ENCODE measurements around the gene CCDC83. TPM values are rescaled to one million over a fixed set of nuclear protein-coding genes. Genes with fewer than 3 reads are reported as not detected.
"Not testable (repeated sequence)": the region's sequence is repeated elsewhere in the genome, so short reads cannot be mapped to it uniquely, and the experiment has no call there.

CCDC83 gene
- polyA plus RNA-seq, 3 donors from 2014 or later = not detected

DNA sequence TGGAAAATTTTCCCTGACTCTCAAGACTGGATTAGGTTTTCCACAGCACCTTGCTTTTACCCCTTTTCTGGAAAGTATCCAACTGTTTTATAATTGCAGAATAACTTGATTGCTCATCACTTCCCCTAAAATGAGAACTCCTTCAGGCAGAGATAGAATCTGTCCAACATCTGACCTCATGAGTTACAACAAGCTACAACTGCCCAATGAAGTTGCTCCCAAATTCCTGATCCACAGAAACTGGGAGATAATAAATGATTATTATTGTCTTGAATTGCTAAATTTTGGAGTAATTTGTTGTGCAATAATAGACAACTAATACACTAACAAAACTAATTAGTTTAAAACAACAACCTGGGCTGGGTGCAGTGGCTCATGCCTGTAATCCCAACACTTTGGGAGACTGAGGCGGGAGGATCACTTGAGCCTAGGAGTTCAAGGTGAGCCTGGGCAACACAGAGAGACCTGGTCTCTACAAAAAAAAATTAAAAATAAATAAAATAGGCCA is 10.0 kb upstream of the CCDC83 start:
- H3K27me3 Mint-ChIP-seq (ENCODE audit: low read depth in 3 of 3) = peaks cover 0 to 2% (median 2%) of the 10 kb centered on the region in 3 donors
- H3K9me3 Mint-ChIP-seq = peaks cover 0 to 2% (median under 1%) of the 10 kb centered on the region in 6 donors
- DNase-seq = no peak
- no peak overlapping the region for H3K27ac Mint-ChIP-seq
- no peaks in the 10 kb centered on the region for H3K4me1 Mint-ChIP-seq
- H3K4me3 Mint-ChIP-seq = no peak overlapping the region
- peaks cover 0 to 8% (median 3%) of the 10 kb centered on the region in 3 donors for H3K36me3 Mint-ChIP-seq

DNA sequence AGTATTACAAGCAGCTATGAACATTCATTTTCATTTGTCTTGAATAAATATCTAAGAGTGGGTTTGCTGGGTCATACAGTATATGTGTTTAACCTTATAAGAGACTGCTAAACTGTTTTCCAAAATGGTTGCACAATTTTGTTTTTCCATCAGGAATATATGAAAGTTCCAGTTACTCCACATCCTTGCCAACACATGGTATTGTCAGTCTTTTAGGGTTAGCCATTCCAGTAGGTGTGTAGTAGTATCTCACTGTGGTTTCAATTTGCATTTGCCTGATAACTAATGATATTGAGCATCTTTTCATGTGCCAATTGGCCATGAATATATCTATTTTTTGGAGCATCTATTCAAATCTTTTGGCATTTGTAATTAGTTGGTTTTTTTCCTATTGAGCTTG is 7.7 kb upstream of the CCDC83 start:
- Mint-ChIP-seq H3K9me3 (peaks cover 0 to 3% (median under 1%) of the 10 kb centered on the region in 6 donors), H3K27me3 (ENCODE audit: low read depth in 3 of 3) (peaks cover 0 to 2% (median 0%) of the 10 kb centered on the region in 3 donors), H3K27ac (no peak overlapping the region), H3K4me1 (no peaks in the 10 kb centered on the region), H3K36me3 (peaks cover 0 to 13% (median 3%) of the 10 kb centered on the region in 3 donors), H3K4me3 (no peak overlapping the region)
- no peak for DNase-seq

DNA sequence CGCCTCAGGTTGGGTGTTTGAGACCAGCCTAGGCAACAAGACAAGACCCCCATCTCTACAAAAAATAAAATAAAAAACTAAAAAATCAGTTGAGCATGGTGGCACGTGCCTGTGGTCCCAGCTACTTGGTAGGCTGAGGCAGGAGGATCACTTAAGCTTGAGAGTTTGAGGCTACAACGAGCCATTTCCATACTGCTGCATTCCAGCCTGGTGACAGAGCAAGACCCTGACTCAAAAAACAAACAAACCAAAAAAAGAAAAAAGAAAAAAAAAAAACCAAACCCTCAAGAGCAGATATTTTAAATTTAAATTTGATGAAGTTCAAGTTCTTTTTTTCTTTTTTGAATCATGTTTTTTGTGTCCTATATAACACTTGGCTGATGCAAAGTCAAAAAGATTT is 7.2 kb upstream of the CCDC83 start:
- Mint-ChIP-seq H3K4me1 (no peaks in the 10 kb centered on the region), H3K36me3 (peaks cover 0 to 10% (median 3%) of the 10 kb centered on the region in 3 donors), H3K27ac (no peak overlapping the region), H3K4me3 (no peak overlapping the region), H3K27me3 (ENCODE audit: low read depth in 3 of 3) (peaks cover 0 to 2% (median 0%) of the 10 kb centered on the region in 3 donors), H3K9me3 (peaks cover 0 to 3% (median under 1%) of the 10 kb centered on the region in 6 donors)
- no peak for DNase-seq

DNA sequence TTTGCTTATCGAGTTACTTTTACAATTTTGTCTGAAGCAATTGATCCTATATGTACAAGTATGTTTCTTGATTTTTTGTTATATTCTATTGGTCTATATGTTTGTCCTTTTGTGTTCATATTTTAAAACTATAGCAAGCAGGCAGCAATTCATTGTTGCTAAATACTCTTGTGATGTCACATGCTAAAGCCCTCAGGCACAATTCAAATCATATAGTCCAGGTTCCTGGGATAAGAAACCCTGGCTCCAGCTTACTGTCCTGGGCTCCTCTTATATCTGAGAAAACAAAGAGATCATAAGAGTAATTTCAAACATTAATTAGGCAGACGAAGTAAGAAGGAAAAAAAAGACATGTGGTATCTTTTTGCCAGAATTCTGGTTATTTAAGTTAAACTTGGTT is 6.6 kb upstream of the CCDC83 start:
- Mint-ChIP-seq H3K4me3 (no peak overlapping the region), H3K4me1 (no peaks in the 10 kb centered on the region), H3K27ac (no peak overlapping the region), H3K36me3 (peaks cover 0 to 10% (median 3%) of the 10 kb centered on the region in 3 donors), H3K27me3 (ENCODE audit: low read depth in 3 of 3) (peaks cover 0 to 2% (median 0%) of the 10 kb centered on the region in 3 donors), H3K9me3 (peaks cover 0 to 6% (median under 1%) of the 10 kb centered on the region in 6 donors)
- DNase-seq = no peak

DNA sequence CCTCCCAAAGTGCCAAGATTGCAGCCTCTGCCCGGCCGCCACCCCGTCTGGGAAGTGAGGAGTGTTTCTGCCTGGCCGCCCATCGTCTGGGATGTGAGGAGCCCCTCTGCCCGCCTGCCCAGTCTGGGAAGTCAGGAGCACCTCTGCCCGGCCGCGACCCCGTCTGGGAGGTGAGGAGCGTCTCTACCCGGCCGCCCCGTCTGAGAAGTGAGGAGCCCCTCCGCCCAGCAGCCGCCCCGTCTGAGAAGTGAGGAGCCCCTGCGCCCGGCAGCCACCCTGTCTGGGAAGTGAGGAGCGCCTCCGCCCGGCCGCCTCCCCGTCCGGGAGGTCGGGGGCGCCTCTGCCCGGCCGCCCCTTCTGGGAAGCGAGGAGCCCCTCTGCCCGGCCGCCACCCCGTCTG is 2.4 kb upstream of the CCDC83 start:
- not testable (repeated sequence) for H3K36me3 Mint-ChIP-seq; H3K9me3 Mint-ChIP-seq; H3K27me3 Mint-ChIP-seq (ENCODE audit: low read depth in 3 of 3); H3K27ac Mint-ChIP-seq; H3K4me3 Mint-ChIP-seq; DNase-seq
- peaks cover 13 to 17% of the 10 kb centered on the region in 2 donors for H3K4me1 Mint-ChIP-seq

DNA sequence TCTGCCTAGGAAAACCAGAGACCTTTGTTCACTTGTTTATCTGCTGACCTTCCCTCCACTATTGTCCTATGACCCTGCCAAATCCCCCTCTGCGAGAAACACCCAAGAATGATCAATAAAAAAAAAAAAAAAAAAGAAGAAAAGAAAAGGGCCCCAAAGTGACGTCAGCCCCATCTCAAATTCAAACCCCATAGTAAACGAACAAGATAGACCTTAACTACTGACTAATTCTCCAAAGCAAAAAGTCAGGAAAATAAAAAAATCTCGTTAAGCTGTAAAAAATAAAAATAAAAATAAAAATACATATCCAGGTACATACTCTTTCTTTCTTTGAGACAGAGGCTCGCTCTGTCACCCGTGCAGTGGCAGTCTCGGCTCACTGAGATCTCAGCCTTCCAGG is 1.6 kb upstream of the CCDC83 start:
- not testable (repeated sequence) for H3K9me3 Mint-ChIP-seq; H3K27me3 Mint-ChIP-seq (ENCODE audit: low read depth in 3 of 3); DNase-seq; H3K27ac Mint-ChIP-seq; H3K36me3 Mint-ChIP-seq
- Mint-ChIP-seq H3K4me1 (peaks cover 13 to 17% of the 10 kb centered on the region in 2 donors), H3K4me3 (peak overlapping the region in 2 of 5 donors; percentile 30 to 91)

DNA sequence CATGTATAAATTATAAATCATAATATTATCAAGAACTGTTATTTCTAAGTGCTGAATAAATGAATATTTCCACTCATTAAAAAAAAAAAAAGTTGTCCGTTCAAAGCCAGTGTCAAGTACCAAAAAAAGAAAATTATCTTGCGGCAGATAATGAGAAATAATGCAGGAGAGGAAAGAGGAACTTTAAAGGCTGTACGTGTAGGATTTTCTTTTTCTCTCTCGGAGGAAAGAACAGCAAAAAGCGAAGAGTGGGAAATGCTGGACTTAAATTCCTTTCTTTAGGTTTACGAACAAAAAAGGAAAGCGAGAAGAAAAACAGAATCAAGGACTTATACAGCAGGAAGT is 999 bp upstream of the CCDC83 start:
- Mint-ChIP-seq H3K27me3 (ENCODE audit: low read depth in 3 of 3) (peaks cover 0 to 5% (median 0%) of the 10 kb centered on the region in 3 donors), H3K9me3 (peaks cover 0 to 6% (median under 1%) of the 10 kb centered on the region in 6 donors), H3K4me1 (peaks cover 13 to 17% of the 10 kb centered on the region in 2 donors), H3K36me3 (peaks cover 0 to 6% (median 6%) of the 10 kb centered on the region in 3 donors), H3K4me3 (peak overlapping the region; percentile 89 to 95 (median 91)), H3K27ac (peak overlapping the region; percentile 91 to 97 (median 94))
- DNase-seq = no peak

DNA sequence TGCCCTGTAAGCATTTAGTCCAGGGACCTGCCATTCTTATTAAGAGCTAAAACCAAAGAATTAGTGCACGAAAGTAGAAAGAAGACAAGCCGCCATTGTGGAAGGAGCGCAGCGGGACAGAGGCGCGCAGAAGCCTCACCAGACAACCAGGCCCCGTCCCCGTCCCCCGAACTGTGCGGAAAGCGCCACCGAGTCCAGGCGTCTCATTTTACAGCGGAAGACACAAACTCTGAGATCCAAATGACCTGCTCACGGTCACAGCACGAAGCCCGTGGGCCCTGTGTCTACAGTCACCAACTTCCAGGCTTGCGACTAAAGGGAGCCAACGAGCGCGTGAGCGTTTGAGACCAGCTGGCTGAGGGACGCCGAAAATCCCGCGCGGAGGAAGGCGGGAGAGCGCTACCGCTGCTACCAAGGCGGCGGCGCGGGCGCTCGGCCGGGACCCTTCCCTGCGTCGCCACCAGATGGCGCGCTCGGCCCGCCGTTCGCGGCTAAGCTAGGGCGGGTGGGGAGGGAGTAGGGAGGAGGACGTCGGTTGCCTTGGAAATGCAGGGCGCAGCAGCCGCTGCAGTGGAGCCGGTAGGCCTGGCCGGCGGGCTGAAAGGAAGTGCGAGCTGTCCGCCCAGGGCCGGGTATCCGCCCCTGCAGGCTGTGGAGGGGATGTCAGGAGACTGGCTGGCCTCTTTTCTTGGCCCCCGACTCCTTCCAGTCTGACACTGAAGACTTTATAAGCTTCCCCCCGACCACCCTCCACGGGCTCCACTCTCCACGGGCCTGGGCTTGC is 434 bp upstream of the CCDC83 start:
- H3K4me3 Mint-ChIP-seq = peak overlapping the region; percentile 89 to 95 (median 91)
- H3K27me3 Mint-ChIP-seq (ENCODE audit: low read depth in 3 of 3) = peaks cover 0 to 5% (median 0%) of the 10 kb centered on the region in 3 donors
- peaks cover 0 to 6% (median under 1%) of the 10 kb centered on the region in 6 donors for H3K9me3 Mint-ChIP-seq
- peak; percentile 92 for DNase-seq
- peaks cover 13 to 17% of the 10 kb centered on the region in 2 donors for H3K4me1 Mint-ChIP-seq
- peaks cover 0 to 6% (median 6%) of the 10 kb centered on the region in 3 donors for H3K36me3 Mint-ChIP-seq
- peak overlapping the region; percentile 91 to 97 (median 94) for H3K27ac Mint-ChIP-seq

DNA sequence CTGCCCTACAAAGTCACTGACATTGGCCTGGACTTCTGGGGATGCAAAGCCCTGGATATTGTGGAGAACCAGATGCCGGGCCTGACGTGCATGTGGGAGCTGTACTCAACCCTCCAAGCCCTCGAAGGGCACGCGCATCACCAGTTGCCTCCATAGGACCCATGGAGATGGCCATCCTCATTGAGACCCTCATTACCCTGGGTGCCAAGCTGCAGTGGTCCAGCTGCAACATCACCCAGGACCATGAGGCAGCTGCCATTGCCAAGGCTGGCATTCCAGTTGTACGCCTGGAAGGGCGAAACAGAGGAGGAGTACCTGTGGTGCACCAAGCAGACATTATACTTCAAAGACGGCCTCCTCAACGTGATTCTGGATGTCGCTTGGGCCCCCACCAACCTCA is 1.9 kb downstream of the CCDC83 start:
- Mint-ChIP-seq H3K4me3 (no peak overlapping the region), H3K9me3 (peaks cover 0 to 3% (median 0%) of the 10 kb centered on the region in 6 donors), H3K36me3 (peaks cover 0 to 3% (median 0%) of the 10 kb centered on the region in 3 donors), H3K27ac (no peak overlapping the region), H3K27me3 (ENCODE audit: low read depth in 3 of 3) (peaks cover 0 to 5% (median 0%) of the 10 kb centered on the region in 3 donors), H3K4me1 (peaks cover 13 to 17% of the 10 kb centered on the region in 2 donors)
- no peak for DNase-seq

DNA sequence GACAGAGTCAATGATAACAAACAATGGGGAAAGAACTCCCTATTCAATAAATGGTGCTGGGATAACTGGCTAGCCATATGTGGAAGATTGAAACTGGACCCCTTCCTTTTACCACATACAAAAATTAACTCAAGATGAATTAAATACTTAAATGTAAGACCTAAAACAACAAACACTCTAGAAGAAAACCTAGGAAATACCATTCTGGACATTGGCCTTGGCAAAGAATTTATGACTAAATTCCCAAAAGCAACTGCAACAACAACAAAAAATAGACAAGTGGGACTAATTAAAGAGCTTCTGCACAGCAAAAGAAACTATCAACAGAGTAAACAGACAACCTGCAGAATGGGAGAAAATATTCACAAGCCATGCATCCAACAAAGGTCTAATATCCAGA is 4.4 kb downstream of the CCDC83 start:
- H3K4me1 Mint-ChIP-seq; H3K4me3 Mint-ChIP-seq; H3K36me3 Mint-ChIP-seq; DNase-seq; H3K27me3 Mint-ChIP-seq (ENCODE audit: low read depth in 3 of 3); H3K9me3 Mint-ChIP-seq; H3K27ac Mint-ChIP-seq: not testable (repeated sequence)

DNA sequence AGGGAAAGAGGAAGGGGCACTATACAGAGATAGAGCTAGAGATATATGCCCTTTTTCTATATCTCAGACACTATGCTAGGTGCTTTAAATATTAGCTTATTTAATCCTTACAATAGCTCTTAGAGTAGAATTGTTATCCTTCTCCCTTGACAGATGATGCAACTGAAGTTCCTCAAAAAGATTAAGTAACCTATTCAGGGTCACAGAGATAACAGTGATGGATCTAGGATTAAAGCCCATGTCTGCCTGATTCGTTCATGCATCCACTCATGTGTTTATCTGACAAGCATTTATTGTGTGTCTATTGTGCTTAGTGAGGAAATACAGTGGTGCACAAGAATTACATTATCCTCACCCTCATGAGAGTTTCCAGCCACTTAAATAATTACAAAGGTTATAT is 8.7 kb downstream of the CCDC83 start:
- no peak for DNase-seq
- Mint-ChIP-seq H3K4me1 (no peaks in the 10 kb centered on the region), H3K27me3 (ENCODE audit: low read depth in 3 of 3) (peaks cover 0 to 1% (median 0%) of the 10 kb centered on the region in 3 donors), H3K4me3 (no peak overlapping the region), H3K36me3 (no peaks in the 10 kb centered on the region), H3K9me3 (no peaks in the 10 kb centered on the region), H3K27ac (no peak overlapping the region)

DNA sequence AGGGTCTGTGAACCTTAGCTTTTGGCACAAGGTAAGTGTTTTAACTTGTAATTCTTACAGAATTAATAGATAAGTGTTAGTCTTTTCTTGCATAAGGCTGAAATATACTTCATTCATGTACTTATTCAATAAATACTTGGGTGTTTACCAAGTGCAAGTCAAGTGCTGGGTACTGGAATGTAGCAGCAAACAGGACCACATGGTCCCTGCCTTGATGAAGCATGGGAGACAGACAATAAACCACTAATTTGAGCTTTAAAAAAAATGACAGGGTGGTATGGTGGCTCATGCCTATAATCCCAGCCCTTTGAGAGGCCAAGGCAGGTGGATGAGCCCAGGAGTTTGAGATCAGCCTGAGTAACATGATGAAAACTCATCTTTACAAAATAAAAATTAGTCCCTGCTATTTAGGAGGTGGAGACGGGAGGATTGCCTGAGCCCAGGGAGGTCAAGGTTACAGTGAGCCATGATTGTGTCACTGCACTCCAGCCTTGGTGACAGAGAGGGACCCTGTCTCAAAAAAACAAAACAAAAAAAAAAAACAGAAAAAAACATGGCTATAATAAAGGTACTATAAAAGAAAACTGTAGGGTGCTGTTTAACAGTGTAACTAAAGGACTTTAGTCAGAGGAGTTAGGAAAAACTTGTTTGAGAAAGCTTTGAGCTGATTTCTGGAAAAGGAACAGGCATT is 11.1 kb downstream of the CCDC83 start:
- peaks cover 0 to 2% (median 1%) of the 10 kb centered on the region in 3 donors for H3K27me3 Mint-ChIP-seq (ENCODE audit: low read depth in 3 of 3)
- DNase-seq = no peak
- no peaks in the 10 kb centered on the region for H3K36me3 Mint-ChIP-seq
- no peaks in the 10 kb centered on the region for H3K9me3 Mint-ChIP-seq
- no peak overlapping the region for H3K27ac Mint-ChIP-seq
- no peak overlapping the region for H3K4me3 Mint-ChIP-seq
- no peaks in the 10 kb centered on the region for H3K4me1 Mint-ChIP-seq

DNA sequence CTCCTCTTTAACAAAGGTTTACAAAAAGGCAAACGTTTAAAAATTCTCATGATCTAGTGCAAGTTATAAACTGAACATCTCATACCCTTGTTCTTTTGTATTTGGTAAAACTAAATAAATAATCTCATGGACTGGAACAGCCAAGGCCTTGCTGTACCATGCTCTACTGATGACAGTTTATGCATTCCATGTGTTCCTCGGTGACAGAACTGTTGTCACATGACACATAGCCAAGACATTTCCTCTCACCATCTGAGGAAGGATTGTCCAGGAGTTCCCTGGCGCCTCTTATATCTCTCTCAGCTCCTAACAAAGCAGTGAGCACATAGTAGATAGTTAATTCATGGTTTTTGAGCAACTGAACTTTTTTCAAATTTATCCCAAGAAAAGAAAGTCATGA is 12.6 kb downstream of the CCDC83 start:
- Mint-ChIP-seq H3K27ac (no peak overlapping the region), H3K9me3 (no peaks in the 10 kb centered on the region), H3K27me3 (ENCODE audit: low read depth in 3 of 3) (peaks cover 0 to 2% (median under 1%) of the 10 kb centered on the region in 3 donors), H3K36me3 (no peaks in the 10 kb centered on the region), H3K4me1 (no peaks in the 10 kb centered on the region), H3K4me3 (no peak overlapping the region)
- no peak for DNase-seq

DNA sequence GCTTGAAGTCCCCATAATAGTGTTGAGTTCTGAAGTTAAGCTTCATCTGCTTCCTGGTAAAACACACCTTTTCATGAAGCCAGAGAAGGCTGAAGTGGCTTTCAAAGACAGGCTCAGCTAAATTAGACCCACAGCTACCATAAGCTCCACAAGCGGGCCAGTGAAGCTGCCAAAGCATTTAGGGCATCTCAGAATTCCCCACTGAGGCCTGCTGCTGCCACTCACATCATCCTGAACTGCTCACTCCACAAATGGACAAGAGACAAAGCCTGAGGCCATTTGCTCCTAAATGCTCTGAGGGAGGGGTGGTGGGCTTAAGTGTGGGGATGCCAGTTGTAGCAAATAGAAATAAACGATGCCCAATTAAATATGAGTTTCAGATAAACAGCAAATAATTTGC is 14.6 kb downstream of the CCDC83 start:
- Mint-ChIP-seq H3K9me3 (no peaks in the 10 kb centered on the region), H3K4me3 (no peak overlapping the region), H3K27me3 (ENCODE audit: low read depth in 3 of 3) (peaks cover 0 to 2% (median 0%) of the 10 kb centered on the region in 3 donors), H3K4me1 (no peaks in the 10 kb centered on the region), H3K27ac (no peak overlapping the region), H3K36me3 (no peaks in the 10 kb centered on the region)
- no peak for DNase-seq
